Endometrium (tissue), 2 donors: Measurements from ENCODE around the gene IFNLR1.
"Not testable (repeated sequence)": the region's sequence is repeated elsewhere in the genome, so short reads cannot be mapped to it uniquely, and the experiment has no call there.

Experiments used
- FAIRE-seq: peaks from 2 replicates; lab custom pipeline; 2012; peaks lifted over from hg19 to GRCh38; lab: Jason Lieb, UNC
- donor health status: control.
- donor health status: control.

The IFNLR1 gene

DNA sequence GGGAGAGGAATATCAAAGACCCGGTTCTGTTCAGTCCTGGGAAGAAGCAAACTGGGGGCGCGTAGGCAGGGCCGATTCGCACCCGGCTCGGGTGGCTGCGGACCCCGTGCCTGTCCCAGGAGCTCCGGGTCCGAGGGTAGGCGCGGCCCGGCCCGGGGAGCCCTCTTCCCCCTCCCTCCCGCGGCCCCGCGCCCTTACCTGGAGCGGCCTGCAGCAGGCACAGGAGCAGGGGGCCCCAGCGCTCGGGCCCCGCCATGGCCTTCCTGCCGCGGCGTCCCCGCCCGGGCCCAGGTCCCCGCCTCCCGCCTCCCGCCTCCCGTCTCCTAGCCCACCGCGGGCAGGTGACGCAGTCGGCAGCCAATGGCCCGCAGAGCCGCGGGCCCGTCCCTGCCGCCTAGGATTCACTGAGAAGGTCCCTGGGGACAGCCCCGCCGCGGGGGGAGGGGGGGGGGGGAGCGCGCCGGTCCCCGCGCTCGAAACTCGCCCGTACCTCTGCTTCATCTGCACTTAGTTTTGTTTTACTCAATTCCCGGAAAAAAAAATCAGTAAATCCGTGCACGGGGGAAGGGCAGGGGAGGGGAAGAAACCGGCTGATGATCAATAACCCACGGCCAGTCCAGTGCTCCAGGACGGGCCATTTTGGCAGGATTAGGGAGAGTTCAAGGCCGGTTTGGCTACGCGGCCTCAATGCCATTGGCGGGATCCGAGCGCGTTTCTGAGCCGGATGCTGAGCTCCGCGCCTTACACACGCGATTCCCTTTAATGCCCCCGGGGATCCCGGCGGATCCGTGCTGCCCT lies at the start of gene IFNLR1:
TSS of gene IFNLR1 (minus strand) at position 297 of the 798 bp plus-strand sequence. CDS start at position 256, 41 bp downstream.
- no peak for FAIRE-seq

DNA sequence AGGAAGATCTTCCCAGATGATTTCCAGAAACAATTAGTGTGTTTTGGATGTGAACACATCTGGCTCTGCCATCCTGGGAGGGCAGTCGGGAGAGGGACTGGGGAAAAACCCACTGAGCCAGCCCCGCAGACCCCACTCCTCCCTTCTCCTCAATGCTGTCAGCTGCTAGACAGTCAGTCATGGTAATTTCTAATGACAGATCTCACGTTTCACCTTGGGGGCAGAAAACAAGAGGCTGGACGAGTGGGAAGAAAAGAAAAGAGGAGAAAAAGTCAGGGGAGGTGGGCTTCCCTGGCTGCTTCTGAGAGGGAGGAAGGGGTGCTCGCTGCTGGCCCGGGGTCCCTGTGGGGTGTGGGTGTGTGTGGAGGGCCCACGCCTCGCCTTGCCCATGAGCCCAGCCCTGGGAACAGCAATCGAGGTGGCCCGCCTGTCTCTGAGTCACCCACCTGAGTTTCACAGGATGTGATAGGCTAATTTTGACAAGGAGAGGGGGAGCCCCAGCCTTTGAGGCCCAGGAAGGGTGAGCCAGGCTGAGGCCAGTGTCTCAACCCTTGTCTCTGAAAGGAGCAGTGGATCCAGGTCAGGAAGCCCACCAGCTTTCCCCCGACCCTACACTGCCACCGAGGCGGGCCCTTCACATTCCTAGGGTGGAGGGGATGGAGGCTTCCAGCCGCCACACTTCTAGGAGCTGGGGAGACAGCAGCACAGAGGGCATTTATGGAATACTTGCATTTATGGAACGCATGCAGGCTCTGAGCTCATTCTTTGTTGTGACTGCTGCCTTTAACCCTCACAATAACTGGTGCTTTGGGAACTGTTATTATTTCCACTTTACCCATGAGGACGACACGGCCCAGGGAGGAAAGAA lies 49.1 kb upstream of the IFNLR1 start:
- FAIRE-seq, result no peak

DNA sequence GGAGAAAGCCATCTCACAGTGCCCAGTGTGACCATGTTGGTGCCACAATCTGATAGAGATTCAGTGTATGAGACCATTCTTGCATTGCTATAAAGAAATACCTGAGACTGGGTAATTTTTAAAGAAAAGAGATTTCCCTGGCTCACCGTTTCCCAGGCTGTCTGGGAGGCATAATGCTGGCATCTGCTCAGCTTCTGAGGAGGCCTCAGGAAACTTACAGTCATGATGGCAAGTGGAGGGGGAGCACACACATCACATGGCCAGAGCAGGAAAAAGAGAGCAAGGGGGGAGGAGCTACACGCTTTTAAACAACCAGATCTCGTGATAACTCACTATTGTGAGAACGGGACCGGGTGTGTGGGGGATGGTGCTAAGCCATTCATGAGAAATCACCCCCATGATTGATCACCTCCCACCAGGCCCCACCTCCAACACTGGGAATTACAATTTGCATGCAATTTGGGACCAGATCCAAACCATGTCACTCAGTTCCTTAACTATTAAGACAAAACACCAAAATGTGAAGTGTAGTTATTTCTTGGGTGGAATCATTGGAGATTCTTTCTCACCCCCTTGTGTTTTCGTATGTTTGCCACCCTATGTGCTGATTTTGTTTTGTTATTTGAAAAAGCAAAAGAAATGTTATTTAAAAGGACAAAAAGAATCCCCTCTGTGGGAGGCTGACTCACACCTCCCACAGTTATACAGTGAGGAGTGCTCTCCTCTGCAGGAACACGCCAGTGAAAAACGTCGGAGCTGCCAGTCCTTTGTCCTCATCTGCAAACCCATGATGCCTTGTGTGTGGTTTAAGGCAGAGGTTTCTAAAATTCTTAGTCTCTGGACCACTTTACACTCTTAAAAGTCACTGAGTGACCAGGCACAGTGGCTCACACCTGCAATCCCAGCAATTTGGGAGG lies 46.9 kb upstream of the IFNLR1 start:
- no peak for FAIRE-seq

DNA sequence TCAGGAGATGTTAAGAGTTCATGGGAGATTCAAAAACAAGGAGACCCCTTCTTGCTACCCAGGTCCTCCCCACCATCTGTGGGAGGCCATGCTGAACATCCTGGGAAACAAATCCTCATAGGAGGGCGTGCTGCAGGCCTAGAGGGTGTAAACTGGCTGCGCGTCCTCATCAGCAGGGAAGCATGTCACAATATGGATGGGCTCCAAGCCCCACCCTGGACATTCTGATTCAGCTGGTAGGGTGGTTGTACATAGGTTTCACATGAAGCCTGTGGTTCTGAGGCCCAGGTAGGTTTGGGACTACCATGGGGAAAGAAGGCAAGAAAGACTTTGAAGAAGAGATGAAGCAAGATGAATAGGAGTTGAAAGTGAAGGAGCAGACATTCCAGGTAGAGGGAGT lies 44.6 kb upstream of the IFNLR1 start:
- FAIRE-seq, result no peak

DNA sequence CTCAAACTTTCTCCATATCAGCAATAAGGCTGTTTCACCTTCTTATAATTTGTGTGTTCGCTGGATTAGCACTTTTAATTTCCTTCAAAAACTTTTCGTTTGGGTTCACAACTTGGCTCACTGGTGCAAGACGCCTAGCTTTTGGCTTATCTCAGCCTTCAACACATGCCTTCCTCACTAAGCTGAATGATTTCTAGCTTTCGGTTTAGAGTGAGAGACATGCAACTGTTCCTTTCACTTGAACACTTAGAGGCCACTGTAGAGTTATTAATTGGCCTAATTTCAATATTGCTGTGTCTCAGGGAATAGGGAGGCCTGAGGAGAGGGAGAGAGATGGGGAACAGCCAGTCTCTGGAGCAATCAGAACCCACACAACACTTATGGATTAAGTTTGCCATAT lies 41.2 kb upstream of the IFNLR1 start:
- FAIRE-seq, result no peak

DNA sequence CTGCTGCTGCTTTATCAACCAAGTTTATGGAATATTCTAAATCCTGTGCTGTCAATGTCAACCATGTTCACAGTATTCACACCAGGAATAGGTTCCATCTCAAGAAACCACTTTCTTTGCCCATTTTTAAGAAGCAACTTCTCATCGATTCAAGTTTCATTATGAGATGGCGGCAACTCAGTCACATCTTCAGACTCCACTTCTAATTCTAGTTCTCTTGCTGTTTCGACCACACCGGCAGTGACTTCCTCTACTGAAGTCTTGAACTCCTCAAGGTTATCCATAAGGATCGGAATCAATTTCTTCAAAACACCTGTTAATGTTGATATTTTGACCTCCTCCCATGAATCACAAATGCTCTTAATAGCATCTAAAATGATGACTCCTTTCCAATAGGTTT lies 39.7 kb upstream of the IFNLR1 start:
- FAIRE-seq, result no peak

DNA sequence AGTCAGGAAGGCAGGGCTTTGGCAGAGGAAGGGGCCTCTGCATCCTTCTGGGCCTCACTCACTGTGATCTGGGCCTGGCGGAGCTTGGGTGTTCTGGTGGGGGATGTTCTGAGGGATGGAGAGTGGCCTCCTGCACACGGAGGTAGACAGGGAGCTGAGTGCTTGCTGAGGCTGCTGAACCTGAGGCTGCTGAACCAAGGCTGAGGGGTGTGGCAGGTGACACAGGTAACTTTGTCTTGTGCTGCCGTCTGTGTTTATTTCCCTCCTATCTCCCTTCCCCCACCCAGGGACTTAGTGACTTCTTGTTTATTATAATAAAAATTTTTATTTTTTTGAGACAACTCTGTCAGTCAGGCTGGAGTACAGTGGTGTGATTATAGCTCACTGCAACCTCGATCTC lies 37.7 kb upstream of the IFNLR1 start:
- FAIRE-seq, result no peak

DNA sequence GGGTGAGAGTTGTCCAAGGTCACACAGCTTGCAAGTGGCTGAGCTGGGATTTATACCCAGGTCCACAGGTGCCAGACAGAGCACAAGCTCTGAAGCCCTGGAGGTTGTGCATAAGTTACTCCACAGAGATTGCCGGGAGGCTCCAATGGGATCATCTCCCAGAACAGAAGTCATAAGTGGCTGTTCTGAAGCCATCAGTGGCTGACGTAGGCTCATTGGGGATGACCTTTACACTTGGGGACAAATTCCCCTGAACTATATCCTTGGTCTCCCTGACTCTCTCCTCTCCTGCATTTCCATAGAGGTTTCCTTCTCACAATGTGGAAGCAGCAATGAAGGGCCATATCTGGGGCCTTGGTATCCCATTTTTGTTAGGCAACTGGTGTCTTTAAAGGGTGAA lies 37.0 kb upstream of the IFNLR1 start:
- FAIRE-seq, result no peak

DNA sequence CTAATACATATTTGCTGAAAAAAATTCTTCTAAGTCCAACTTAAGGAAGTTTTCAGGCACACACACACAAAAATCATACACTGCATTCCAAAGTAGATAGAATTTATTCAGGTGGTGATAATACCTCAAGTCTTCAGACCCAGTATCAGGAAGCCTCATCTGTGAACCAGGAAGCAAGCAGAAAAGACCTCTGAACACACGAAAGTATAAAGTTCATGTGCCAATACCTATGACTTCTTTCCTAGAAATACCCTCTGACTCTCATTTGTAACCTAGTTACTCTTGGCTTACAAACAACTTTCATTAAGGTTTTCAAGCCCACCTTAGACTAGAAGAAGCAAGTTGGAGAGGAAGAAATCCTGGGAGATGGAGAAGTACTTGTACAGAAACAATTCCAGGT lies 35.7 kb upstream of the IFNLR1 start:
- no peak for FAIRE-seq

DNA sequence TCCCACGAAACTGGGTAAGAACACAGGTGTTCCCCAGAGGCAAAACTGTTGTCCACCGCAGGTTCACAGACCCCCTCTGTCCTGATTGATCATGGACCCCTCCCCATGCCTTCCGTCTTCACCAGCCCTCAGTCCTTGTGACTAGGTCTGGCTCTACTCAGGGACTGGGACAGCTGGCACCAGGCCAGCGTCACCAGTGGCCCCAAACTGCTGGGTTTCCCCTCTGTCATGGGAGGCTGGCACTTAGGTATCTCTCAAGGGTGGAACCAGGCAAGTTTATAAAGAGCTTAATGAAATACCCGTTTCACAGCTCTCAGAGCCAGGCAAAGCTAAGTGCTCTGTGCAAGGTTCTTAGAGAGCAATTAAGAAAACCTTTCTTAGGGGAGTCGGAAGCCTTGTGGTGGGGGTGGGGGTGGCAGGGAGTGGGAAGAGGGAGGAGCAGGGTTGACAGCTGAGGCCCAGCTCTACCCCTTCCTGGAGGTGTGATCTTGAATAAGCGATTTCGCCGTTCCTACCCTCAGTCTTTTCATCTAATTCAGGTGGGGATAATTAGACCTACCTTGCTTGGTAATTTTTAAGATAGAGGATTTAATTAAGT lies 35.0 kb upstream of the IFNLR1 start:
- no peak for FAIRE-seq

DNA sequence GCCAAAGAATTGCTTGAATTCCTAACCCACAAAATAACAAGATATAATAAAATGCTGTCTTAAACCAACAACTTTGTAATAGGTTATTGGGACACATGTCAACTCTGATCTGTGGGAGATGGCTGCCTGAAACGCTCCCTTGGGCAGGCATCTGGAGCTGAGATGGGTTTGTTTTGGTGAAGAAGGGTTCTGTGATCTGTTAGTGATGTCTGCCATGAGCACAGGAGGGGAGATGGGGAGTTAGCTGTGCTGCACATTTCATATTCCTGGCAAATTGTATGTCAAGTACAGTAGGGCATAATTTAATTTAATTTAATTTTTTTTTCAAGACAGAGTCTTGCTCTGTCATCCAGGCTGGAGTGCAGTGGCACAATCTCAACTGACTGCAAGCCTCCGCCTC lies 34.2 kb upstream of the IFNLR1 start:
- no peak for FAIRE-seq

DNA sequence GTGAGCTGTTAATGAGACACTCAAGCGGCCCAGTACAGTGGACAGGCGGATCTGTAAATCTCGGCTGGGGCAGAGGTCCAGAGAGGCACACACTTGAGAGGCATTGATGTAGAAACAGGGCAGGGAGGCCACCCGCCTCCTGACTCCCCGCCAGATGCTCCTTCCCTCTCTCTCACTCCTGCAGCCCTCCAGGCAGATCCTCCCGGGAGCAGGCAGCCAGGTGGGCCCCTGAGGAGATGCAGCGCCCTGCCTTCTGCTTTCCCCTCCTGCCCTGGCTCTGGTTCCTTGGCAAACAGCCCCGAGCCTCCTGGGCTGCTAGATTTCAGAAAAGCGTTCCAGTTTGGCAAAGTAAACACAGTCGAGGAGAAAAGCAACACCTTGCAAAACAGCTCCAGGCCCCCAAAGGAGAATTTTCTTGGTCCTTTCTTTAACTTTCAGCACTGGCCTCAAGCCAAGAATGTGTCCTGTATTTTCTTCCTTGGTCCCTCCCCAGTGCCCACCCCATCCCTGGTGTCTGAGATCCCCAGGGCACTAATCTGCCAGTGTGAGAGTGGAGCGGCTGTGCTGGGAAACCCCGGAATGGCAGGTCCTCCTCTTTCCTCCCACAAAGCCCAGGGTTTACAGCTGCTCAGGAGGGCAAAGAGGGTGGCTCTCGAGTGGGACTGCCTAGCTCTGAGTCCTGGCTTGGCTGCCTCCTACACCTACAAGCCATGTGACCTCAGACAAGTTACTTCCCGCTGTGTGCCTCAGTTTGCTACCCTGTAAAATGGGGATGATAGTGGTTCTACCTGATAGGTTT lies 29.4 kb upstream of the IFNLR1 start:
- no peak for FAIRE-seq

DNA sequence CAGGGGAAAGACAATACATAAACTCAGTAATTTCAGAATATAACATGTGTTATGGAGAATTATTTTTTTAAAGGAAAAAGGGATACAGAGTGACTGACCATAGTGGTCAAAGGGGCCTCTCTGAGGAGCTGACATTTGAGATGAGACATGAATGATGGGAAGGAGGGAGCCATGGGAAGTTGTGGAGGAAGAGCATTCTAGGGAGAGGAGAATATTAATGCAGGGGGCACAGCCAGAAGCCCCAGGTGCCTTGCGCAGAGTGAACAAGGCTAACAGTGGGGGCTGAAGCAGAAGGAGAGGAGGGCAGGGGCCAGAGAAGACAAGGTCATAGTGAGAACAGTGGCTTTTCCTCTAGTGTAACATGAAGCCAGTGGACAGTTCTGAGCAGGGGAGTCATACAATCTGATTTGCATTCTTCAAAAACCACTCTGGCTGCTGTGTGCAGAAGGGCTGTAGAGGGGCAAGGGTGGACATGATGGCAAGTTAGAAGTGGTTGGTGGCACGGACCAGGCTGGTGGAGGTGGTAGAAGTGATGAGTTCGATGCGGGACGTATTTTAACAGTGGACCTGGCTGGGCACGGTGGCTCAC lies 28.2 kb upstream of the IFNLR1 start:
- FAIRE-seq, result no peak

DNA sequence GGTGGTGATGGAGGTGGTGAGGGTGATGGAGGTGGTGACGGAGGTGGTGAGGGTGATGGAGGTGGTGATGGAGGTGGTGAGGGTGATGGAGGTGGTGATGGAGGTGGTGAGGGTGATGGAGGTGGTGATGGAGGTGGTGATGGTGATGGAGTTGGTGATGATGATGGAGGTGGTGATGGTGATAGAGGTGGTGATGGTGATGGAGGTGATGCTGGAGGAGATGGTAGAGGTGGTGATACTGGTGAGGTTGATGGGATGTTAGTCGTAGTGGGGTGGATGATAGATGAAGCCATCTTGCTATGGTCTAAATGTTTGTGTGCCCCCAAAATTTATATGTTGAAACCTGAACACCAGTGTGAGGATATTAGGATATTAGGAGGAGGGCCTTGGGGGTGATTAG lies 25.3 kb upstream of the IFNLR1 start:
- no peak for FAIRE-seq

DNA sequence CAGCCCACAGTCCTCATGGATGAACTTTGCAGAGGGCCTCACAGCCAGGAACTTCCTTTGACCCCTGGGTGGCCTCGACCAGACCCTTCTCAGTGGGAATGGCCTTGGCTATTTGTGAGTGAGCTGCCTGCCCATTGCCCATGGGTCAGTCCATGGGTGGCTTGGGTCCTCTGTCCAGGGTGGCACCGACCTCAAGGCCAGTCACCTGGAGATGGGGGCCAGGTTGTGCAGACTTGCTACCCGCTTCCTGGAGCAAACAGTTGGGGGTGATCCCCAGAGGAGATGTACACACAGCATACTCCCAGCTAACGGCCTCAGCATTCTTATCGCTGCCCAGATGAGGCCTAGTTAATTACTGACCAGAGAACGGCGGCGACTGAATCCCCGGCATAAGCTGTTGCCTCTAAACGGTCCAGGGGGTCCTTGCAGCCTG lies 23.1 kb upstream of the IFNLR1 start:
- no peak for FAIRE-seq

DNA sequence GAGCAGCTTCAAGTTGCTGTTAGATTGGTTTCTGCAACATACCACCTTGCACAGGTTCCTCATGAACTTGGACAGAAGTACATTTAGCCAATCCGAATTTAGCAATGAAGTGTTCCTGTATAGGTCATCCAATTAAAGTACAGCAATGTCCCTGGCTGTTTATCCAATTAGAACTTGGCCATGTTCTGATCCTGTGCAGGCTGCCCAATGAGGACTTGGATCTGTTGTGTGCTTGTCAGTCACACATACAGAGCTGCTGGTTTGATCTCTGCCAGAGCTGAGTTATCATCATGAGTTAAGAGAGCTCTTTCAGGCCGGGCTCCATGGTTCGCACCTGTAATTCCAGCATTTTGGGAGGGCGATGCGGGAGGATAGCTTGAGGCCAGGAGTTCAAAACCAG lies 22.0 kb upstream of the IFNLR1 start:
- FAIRE-seq, result no peak

DNA sequence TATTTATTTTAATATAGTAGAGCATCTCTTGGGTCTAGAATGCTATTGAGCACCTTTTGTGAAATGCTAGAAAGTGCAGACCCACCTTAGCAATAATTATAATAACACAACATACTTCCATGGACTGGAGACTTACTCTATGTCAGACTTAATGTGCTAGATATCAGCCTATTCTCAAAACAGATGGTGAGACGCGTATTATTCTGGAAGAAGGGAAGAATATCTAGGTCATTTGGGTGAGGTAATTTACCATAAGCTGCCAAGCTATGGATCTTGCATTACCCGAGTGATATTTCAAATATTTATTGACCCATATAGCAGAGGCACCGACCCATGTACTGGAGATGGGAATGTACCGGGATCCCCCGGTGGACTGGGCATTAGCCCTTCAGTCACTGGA lies 20.6 kb upstream of the IFNLR1 start:
- FAIRE-seq, result no peak

DNA sequence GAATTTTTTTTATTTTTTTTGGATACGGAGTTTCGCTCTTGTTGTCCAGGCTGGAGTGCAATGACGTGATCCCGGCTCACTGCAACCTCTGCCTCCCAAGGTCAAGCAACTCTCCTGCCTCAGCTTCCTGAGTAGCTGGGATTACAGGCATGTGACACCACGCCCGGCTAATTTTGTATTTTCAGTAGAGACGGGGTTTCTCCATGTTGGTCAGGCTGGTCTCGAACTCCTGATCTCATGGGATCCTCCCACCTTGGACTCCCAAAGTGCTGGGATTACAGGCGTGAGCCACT lies 20.3 kb upstream of the IFNLR1 start:
- not testable (repeated sequence) for FAIRE-seq

DNA sequence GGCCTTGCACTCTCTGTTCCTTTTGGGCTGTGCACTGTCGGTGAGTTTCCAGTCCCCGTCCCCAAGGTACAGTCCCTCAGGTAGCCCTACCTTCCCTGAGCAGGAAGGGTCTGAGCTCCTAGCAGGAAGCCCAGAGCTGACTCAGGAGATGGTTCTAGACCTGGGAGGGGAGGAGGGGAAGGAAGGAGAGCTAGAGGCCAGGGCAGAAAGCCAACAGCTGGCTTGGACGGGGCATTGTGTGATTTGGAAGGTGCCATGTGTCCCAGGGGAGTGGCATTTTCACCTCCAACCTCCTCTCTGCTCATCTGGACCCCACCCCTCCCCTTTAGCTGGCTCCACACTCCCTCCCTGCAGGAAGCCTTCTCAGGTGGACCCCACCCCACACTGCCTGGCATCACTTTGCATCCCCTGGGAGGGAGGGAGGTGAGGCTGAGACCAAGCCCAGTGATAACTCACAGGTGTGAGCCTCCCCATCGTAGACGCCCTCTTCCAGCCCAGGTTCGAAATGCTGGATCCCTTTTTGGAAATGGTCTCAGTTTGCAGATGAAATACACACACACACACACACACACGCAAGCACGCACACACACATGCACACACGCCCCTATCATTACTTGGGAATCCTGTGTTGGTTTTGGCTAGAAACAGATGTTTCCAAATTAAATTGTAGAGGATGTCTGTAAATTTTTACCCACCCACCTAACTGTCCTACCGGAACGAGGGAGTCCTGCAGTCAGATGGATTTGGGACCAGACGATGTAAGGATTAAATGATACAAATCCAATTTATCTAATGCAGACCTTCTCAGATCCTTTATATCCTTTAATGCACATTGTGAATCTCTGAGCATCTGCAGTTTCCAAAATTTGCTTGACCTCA lies 19.7 kb upstream of the IFNLR1 start:
- FAIRE-seq, result no peak

DNA sequence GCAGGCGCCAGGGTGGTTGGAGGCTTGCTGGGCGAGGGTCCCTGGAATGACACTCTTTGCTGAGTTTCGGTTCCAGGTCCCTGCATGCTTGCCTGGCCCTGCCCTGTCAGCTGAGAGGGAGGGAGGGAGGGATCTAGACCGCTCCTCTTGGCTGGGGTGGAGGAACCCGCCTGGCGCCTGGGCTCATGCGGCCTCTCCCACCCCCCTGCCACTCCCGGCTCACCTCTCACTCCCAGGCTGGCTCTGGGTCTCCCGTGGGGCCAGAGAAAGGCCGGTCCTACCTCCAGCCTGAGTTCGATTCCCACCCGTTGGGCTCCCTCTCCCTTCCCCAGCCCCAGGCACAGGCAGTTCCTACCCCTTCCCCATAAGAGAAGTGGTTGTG lies 19.0 kb upstream of the IFNLR1 start:
- FAIRE-seq, result no peak
